Activated CD4-positive, alpha-beta T cell treated with anti-CD3 and anti-CD28 coated beads, Interleukin-2, Interleukin-4, amounts not matched to agents 100 ng/mL and 50 ng/mL, durations not matched to agents 16 hours and 8 hours (primary cell): ENCODE results near the gene ZNF524.
"Not testable (repeated sequence)": the region's sequence is repeated elsewhere in the genome, so short reads cannot be mapped to it uniquely, and the experiment has no call there.

ENCODE experiments used
- DNase-seq: peaks from one replicate; pipeline ENCODE4 v3.0.0-alpha.2; 2020; ENCODE audit warnings: low spot score

Gene ZNF524, protein sequence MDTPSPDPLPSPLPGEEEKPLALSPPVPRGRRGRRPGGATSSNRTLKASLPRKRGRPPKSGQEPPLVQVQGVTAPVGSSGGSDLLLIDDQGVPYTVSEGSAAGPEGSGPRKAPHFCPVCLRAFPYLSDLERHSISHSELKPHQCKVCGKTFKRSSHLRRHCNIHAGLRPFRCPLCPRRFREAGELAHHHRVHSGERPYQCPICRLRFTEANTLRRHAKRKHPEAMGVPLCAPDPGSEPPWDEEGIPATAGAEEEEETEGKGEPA

DNA sequence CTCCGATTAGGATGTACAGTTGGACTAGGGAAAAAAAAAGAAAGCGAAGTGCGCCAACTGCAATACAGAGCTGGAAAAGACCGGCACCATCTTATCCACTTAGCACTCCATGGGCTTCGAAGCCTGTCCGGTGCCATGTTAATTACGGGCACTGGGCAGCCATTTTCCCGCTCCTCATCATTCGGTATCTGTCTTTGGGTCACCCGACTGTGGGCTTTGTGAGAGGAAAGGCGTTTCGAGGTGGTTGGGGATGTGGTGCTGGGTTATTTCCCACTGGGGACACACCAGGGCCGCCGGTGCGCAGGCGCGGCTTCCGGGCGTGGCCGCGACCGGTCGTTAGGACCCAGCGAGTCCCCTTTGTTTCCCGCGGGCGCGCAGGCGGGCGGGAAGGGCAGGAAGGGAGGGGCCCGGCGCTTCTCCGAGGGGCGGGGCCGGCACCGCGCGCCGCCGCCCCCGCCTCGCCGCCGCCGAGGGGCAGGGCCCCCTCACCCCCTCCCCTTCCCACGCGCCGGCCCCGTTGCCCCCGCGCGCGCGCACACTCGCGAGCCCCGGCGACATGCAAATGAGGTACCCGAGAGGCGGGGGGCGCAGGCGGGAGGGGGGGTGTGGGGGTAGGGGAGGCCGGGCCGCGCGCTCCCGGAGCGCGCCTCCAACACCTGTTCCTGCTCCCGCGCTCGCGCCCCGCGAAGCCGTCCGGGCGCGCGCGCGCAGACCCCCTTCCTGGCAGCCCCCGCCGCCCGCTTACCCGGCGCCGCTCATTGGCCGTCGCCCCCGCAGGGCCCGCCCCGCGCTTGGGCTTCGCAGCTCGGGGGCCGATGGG is at the start of gene ZNF524:
ZNF524 (plus strand) TSS at position 447 of the 820 bp plus-strand sequence. CDS start 1,825 bp downstream, outside the sequence.
- DNase-seq, result peak; percentile 86

DNA sequence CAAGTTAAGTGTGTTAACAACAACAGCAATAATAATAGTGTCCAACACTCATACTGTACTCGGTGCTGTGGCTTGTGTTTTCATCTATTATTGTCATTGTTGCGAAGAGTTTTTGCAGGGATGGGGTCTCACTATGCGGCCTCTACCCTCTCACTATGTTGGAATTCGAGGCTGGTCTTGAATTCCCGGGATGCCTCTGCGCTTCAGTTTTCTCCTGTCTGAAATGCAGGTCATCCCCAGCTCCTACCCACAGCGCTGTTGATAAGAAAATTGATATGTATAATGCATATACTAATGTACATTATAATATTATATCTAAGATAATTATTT is 49.8 kb upstream of the ZNF524 start:
- no peak for DNase-seq

DNA sequence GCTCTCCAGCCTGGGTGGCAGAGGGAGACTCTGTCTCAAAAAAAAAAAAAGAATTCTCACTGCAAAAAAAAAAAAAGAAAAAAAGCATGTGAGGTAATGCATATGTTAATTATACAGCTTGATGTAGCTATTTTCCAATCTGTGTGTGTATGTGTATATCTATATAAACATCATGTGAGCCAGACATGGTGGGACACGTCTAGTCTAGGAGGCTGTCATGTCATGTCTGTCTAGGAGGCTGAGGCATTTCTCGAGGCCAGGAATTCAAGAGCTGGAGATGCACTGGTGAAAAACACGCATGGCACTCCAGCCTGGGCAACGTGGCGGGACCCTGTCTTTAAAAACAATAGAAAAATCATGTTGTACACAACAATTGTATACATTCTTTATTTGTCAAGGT is 47.9 kb upstream of the ZNF524 start:
- no peak for DNase-seq

DNA sequence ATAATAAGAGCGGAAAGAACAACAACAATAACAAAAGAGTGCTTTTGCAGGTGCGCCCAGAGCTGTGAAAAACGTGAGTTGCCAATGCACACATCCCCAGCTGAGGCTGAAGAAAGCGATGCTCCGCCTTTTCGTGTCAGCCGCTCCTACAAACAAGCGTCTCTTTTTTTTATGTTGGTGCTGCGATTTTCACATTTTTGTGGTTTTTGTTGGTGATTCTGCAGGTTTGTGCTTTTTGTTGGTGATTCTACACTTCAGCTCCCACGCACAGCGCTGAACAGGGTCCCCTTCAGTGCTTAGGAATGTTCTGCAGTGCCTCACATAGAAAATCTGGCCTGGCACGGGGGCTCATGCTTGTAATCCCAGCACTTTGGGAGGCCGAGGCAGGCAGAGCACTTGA is 47.5 kb upstream of the ZNF524 start:
- no peak for DNase-seq

DNA sequence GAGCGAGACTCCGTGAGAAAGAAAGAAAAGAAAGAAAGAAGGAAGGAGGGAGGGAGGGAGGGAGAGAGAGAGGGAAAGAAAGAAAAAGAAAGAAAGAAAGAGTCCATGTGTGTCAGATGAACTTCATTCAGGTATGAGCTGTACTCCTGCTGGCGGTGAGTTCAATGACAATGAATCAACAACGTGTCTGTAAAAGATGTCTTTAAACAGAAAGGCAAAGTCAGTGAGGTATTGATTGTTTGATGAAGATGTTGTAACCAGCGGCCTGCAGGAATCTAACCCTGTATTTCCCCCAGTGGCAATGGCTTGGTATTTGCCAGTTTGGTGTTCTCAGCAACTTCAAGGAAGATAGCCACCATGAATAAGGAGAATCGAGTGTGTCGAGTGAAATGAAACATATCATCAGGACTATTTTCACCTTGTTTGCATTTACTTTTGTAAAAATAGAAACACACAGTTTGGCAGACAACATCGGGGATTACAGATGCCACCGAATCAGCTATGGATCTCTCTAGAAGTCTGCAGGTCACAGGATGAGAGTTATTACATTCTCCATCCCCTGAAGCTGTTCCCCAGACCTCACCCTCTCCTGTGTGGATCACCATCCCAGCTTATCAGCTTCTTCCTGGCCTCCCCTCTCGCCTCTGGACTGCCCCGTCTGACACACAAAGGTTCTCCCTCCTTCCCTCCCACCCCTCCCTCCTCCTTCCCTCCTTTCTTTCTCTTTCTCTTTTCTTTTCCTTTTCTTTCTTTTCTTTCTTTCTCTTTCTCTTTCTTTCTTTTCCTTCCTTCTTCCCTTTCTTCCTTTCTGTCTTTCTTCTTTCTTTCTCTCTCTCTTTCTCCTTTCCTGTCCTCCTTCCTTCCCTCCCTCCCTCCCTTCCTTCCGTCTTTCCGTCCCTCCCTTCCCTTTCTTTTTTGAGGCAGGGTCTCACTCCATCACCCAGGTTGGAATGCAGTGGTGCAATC is 46.6 kb upstream of the ZNF524 start:
- no peak for DNase-seq

DNA sequence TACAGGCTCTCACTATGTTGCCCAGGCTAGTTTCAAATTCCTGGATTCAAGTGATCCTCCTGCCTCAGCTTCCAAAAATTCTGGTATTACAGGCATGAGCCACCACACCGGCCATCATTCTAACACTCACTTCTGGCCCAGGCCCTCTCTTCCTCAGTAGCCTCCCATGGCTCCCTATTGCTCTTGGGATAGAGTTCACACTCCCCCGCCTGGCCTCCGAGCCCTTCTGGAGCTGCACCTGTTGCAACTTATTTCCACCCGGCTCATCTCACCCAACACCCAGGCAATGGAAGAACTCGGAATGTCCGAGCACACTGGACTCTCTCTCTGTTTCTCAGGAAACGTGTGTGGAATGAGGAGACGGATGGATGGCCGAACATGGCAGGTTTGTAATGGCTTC is 45.8 kb upstream of the ZNF524 start:
- no peak for DNase-seq

DNA sequence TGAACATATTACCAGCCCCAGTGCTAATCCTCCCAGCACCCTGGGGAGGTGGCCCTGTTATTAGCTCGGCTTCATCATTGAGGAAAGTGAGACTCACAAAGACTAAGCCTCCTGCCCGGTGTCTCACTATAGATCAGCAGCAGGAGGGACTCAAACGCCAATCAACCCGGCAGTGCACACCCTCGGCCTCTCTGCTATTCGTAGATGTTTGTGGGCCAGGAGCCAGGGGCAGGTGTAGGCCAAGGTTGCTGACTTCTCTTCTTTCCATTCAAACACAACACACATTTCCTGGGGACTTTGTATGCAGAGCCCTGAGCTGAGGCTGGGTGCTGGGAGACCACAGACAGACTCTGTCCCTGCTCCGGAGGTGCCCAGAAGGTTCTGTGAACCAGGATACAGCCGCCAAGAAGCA is 45.3 kb upstream of the ZNF524 start:
- DNase-seq, result no peak

DNA sequence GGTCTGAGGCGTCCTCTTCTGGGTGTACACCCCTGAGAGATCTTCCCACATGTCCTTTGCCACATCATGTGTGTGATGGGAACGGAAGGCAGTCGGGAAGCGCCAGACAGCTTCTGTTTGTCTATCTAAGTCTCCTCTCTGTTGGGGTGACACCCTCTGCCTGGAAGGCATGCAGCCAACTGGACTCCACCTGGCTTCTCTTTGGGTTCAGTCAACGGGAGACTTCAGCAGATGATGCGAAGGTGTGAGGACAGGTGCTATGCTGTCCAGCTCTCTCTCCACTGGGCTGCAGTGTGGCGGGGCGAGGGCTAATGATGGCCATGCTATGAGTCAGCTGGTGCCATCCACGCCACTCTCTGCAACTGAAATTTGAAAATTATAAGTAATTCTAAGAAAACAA is 40.4 kb upstream of the ZNF524 start:
- DNase-seq, result no peak

DNA sequence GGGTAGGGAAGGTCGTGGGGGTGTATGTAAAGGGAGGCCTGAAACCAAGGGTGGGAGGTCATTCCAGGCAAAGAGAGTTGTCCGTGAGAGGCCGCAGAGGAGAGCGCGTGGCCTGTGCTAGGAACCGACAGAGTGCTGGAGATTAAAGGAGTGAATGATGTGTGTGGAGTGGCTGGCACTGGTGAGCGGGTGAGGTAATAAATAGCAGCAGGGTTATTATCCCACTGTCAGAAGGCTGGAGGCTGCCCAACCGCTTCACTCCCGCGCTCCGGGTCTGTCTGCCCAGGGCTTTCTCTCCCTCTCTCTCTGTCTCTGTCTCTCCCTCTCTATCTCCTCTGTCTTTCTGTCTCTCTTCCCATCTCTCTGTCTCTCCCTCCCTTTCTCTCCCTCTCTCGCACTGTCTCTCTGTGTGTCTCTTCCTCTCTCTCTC is 36.8 kb upstream of the ZNF524 start:
- no peak for DNase-seq

DNA sequence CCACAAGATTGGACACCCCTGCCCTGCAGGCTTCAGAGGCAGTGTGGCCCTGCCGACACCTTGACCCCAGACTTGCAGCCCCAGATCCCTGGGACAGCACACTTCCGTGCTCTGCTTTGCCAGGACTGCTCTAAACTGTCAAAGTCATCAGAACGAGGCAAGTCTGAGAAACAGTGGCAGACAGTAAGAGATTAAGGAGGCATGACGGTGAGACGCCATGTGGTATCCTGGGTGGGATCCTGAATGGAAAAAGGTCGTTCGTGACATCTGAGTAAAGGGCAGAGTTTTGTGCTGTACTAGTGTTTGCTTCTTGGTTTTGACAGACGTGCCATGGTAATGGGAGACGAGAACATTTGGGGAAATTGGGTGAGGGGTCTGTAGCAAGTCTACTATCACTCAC is 33.3 kb upstream of the ZNF524 start:
- no peak for DNase-seq

DNA sequence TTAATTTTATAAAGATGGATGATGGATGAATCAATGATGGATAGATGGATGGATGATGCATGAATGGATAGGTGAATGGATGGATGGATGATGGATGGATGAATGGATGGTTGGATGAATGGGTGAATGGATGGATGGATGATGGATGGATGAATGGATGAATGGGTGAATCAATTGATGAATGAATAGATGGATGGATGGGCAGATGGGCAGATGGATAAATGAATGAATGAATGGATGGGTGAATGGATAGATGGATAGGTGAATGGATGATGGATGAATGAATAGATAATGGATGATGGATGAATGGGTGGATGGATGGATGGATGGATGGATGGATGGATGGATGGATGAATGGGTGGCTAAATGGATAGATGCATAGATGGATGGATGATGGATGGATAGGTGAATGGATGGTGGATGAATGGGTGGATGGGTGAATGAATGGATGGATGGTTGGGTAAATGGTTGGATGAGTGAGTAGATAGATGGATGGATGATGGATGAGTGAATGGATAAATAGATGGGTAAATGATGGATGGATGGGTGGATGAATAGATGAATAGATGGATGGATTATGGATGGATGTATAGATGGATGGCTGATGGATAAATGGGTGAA is 32.3 kb upstream of the ZNF524 start:
- no peak for DNase-seq

DNA sequence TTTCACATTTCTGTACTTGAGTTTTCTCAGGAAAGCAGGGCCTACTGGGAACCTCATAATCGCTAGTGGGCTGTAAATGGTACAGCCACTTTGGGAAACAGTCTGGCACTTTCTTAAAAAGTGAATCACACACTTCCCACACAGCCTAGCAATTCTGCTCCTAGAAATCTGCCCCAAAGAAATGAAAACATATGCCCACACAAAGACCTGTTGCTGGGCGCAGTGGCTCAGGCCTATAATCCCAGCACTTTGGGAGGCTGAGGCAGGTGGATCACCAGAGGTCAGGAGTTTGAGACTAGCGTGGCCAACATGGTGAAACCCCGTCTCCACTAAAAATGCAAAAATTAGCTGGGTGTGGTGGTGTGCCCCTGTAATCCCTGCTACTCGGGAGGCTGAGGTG is 30.6 kb upstream of the ZNF524 start:
- not testable (repeated sequence) for DNase-seq

DNA sequence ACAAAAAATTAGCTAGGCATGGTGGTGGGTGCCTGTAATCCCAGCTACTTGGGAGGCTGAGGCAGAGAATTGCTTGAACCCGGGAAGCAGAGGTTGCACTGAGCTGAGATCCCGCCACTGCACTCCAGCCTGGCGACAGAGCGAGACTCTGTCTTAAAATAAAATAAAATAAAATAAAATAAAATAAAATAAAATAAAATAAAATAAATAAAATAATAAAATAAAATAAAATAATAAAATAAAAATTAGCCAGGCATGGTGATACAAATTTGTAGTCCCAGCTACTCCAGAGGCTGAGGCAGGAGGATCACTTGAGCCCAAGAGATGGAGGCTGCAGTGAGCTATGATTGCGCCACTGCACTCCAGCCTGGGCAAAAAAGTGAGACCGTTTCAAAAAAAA is 26.2 kb upstream of the ZNF524 start:
- DNase-seq, result not testable (repeated sequence)

DNA sequence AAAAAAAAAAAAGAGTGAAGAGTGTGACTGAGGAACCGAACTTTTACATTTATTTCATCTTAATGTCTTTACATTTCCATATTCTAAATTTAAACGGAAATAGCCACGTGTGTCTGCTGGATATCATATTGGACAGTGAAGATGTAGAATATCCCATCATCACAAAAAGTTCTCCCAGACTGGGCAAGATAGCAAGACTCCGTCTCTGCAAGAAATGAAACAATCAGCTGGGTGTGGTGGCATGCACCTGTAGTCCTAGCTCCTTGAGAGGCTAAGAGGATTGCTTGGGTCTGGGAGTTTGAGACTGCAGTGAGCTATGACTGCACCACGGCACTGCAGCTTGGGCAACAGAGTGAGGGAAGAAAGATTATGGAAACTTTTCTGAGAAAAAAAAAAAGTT is 23.3 kb upstream of the ZNF524 start:
- DNase-seq, result no peak

DNA sequence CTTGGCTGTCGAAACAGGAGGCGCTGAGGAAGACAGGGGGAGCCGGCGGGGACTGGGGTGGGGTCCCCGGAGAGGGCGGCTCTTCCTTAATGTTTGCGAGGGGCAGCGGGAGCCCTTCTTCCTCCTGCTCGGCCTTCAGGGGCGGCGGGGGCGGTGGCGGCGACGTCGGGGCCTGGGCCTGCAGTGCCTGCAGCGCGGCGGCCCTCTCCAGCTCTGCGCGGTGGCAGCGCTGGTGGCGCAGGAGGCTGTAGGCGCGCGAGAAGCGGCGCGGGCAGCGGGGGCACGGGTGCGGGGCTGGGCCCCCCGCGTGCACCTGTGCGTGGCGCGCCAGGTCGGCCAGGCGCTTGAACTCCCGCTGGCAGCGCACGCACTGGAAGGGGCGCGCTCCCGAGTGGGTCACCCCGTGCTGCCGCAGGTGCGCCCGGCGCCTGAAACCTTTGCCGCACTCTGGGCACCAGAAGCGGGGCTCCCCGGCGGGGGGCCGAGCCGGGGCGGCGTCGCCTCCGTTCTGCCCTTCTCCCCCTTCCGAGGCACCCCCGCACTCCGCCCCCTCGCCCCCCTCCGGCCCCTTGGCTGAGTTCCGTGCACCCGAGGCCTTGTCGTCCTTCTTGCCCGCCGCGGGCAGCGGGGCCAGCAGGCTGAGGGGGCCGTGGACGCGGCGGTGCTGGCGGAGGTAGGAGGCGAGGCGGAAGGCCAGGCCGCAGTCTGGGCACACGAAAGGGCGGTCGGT is 21.9 kb upstream of the ZNF524 start:
- no peak for DNase-seq

DNA sequence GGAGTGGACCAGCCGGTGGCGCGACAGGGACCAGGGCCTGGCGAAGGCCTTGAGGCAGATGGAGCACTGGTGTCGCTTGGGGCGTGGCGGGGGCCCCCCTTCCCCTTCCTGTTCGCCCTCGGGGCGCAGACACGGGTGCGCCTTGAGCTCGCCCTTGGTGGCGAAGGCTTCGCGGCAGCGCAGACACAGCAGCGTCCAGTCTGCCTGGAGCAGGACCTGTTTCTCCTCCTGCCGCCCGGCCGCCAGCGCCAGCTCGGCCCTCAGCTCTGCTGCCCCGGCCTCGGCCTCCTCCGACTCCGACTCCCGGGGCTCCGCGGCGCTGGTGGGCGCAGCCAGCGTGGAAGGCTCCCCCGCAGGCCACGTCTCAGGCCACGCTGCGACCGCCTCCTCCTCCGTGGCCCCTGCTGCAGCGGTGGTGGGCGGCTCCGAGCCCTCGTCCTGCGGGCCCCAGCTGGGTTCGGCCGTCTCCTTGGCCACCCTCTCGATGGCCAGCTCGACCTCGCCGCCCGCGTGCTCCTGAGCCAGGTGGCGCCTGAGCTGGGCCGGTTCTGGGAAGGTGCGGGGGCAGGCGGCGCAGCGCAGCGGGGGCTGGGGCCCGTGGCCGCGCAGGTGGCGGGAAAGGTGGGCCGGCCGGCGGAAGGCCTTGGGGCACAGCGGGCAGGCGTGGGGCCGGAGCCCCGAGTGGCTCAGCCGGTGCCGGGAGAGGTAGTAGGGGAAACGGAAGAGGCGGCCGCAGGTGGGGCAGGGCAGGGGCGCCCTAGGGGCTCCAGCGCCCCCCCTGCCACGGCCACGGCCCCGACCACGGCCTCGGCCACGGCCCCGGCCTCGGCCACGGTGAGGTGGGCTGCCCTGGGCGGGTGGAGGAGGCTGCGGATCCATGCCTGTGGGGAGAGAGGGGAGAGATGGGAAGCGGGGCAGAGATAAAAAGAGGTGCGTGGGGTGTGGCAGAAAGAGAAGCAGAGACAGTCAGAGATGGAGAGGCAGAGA is 21.0 kb upstream of the ZNF524 start:
- no peak for DNase-seq

DNA sequence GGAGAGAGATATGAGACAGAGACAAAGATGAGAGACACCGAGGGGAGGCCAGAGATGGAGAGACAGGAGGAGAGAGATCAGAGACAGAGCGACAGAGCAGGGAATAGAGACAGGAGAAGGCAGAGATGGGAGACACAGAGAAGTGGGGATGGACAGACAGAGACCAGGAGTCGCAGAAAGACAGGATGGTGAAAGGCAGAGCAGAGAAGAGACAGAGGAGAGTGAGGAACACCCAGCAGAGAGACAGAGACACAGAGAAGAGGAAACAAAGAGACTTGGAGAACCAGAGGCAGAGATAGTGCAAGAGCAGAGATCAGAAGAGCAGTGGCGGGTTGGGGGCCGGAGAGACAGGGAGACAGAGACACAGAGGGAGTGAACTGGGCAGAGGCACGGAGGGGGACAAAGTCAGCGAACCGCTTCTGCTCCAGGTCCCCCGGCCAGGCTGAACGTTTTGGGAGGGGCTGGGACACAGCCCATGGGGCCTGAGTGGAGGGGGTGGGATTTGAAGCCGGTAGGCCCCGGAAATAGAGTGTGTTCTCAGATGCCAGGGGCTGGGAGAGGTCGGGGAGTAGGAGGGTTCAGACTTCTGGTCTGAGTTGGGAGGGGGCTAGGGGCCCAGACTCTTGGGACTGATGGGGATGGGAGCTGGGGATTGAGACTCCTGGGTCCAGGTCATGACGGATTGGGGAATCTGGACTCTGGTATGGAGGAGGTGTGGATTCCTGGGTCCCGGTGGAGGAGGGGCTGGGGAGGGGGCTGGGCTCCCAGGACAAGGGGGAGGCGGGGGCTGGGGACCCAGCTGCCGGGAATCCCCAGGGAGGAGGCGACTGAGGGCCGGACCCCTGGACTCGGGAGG is 20.1 kb upstream of the ZNF524 start:
- DNase-seq, result no peak

DNA sequence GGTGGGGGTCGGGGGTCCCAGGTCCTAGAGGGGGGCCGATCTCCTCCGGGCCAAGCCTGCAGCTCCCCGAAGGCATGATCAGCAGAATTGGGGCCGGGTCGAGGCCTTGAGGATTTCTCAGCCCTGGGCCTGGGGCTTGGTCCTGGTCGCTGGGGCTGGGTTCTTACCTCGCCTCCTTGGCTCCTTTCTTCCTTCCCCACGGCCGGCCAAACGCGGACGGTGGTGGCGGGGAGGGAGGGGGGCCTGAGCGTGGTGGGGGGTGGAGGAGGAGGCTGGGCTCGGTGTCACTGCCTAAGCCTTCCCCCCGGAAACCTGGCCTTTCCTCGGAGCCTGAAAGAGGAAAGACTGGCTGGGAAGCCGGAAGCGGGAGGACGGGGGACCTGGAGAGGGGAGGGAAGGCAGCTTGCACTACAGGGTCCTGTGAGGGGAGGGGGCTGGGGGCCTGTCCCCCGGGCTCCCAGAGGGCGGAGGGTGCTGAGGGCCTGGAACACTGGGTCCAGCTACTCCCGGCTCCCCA is 19.4 kb upstream of the ZNF524 start, which contains the start of gene ZNF579:
ZNF579 (minus strand) TSS at position 221 of the 517 bp plus-strand sequence. CDS start 1,209 bp downstream, outside the sequence.
- DNase-seq, result peak; percentile 82
